Psoas muscle (tissue), 8 donors: ENCODE data around the gene JADE2. TPM values are rescaled to one million over a fixed set of nuclear protein-coding genes. Genes with fewer than 3 reads are reported as not detected.
A peak's percentile ranks its signal among the peaks of the same experiment; 100 is the strongest.

Experiments used
- ATAC-seq, 4 donors: fragments of 200-7000 bp; cut with Tn5 transposase; one replicate each; pipeline ENCODE4 v1.9.1; 2020; ENCODE audit warnings: moderate library complexity in 3 of 4, mild to moderate bottlenecking in 2 of 4
- DNase-seq, 2 donors: peaks; one replicate each; pipeline ENCODE4 v3.0.0-alpha.2; 2020
- H3K27ac ChIP-seq: fragments of 200-600 bp; one replicate; pipeline ENCODE4 v1.8.0; 2022
- H3K27me3 ChIP-seq, 3 donors: fragments of 200-600 bp in 1 of 3; one replicate each; pipeline versions ENCODE4 v1.6.1 to v1.8.0; 2013 to 2022; ENCODE audit warnings: low read length in 2 of 3, mild to moderate bottlenecking in 2 of 3, moderate library complexity in 1 of 3; ENCODE audit not compliant: insufficient read depth in 3 of 3
- H3K36me3 ChIP-seq, 2 donors: fragments of 200-600 bp in 1 of 2; one replicate each; pipeline versions ENCODE4 v1.6.1 to v1.8.0; 2013 to 2022; ENCODE audit warnings: low read depth in 1 of 2, mild to moderate bottlenecking in 1 of 2, moderate library complexity in 1 of 2; ENCODE audit not compliant: insufficient read depth in 1 of 2
- H3K4me1 ChIP-seq: fragments of 200-600 bp; one replicate; pipeline ENCODE4 v1.8.0; 2022
- H3K4me3 ChIP-seq: fragments of 200-600 bp; one replicate; pipeline ENCODE4 v1.8.0; 2022; ENCODE audit warnings: mild to moderate bottlenecking
- H3K9me3 ChIP-seq: fragments of 200-600 bp; one replicate; pipeline ENCODE4 v1.8.0; 2022
- CTCF ChIP-seq: fragments of 200-600 bp; IDR thresholded peaks from one replicate; pipeline ENCODE4 v1.8.0; 2022; ENCODE audit warnings: antibody characterized with exemption
- WGBS, 3 donors: extraction: QIAGEN DNeasy Blood & Tissue Kit; methylation state at CpG; one replicate each; pipeline versions ENCODE4 v1.1.6 to v1.1.7; 2013; 5-methylcytosine and 5-hydroxymethylcytosine counted together
- intact Hi-C, 2 donors: fragments of 100-400 bp; cut with DNase I; formaldehyde crosslinking; loops; one replicate each; pipeline versions ENCODE4 v1.11.0 to v1.14.2; 2022
- polyA plus RNA-seq, 3 donors: library from polyadenylated mRNA; stranded (reverse); fragments of 200-250 nt; gene quantifications; one replicate each; pipeline ENCODE4 v1.2.3, GENCODE V29; 2013
- total RNA-seq, 4 donors: library from RNA; stranded (reverse); fragmentation: NEBNext Ultra II Directional in 2 of 4; extraction: Animal tissue kit (Norgen Biotek cat#: 25700) in 2 of 4; gene quantifications; one replicate each; pipeline versions ENCODE4 v1.2.1 to v1.2.4, GENCODE V29; 2021 to 2023
- donor health status: healthy with polysubstance abuse.
- donor health status: DM: no; HTN: no; CAD: no; lungs with moderate emphysema.
- donor health status: Bipolar disorder and iron deficiency.
- donor health status: healthy.
- donor health status: DM: yes; HTN: yes; CAD: no.
- donor health status: DM: no; HTN: no; CAD: no.
- donor health status: DM: no; HTN: no; CAD: no.
- donor health status: DM: yes; HTN: yes; CAD: no.

JADE2 gene
- total and polyA plus RNA-seq, 7 donors = 5.0 to 15.1 (median 10.1) TPM

- peaks cover 61% of the 10 kb centered on the region for H3K4me1 ChIP-seq
- ATAC-seq (no peak), DNase-seq (no peak)
- TF ChIP-seq CTCF = no peak
- 88 to 89% (median 88%) methylated on average over 6 of the region's 6 CpGs for WGBS, 3 donors
- no peak overlapping the region for H3K4me3 ChIP-seq
- no peaks in the 10 kb centered on the region for H3K36me3 ChIP-seq
- no peak overlapping the region for H3K27ac ChIP-seq
- H3K27me3 ChIP-seq = no peaks in the 10 kb centered on the region
- intact Hi-C loops = loop anchor here in 1 of 2 donors (5.0 kb wide), 1 partner anchor 40 kb away; no protein-coding TSS in a partner anchor
- no peaks in the 10 kb centered on the region for H3K9me3 ChIP-seq
Measured at GRCh38 chr5:134507452-134507851, 18.0 kb upstream of the JADE2 start.

- Histone ChIP-seq H3K27ac (peak overlapping the region; percentile 64), H3K27me3 (no peaks in the 10 kb centered on the region), H3K9me3 (no peaks in the 10 kb centered on the region), H3K4me3 (no peak overlapping the region), H3K36me3 (no peaks in the 10 kb centered on the region), H3K4me1 (peaks cover 60% of the 10 kb centered on the region)
- intact Hi-C loops = loop anchor here in 1 of 2 donors (5.0 kb wide), 1 partner anchor 41 kb away; no protein-coding TSS in a partner anchor
- TF ChIP-seq CTCF = no peak
- DNase-seq (no peak), ATAC-seq (no peak)
- 77 to 93% (median 91%) methylated on average over 8 of the region's 8 CpGs for WGBS, 3 donors
Measured at GRCh38 chr5:134508521-134509195, 16.8 kb upstream of the JADE2 start.

GRCh38 chr5:134509308-134510040 lies 16.0 kb upstream of the JADE2 start:
- Histone ChIP-seq H3K27me3 (no peaks in the 10 kb centered on the region), H3K4me3 (no peak overlapping the region), H3K27ac (peak overlapping the region; percentile 64), H3K36me3 (no peaks in the 10 kb centered on the region), H3K4me1 (peaks cover 52% of the 10 kb centered on the region), H3K9me3 (no peaks in the 10 kb centered on the region)
- WGBS, 3 donors = 87 to 91% (median 89%) methylated on average over 13 of the region's 13 CpGs
- DNase-seq (peak; percentile 64 to 77), ATAC-seq (peak; percentile 33 to 65 (median 61))
- intact Hi-C loops = loop anchor here in 1 of 2 donors (5.0 kb wide), 2 partner anchors 42 to 72 kb away; no protein-coding TSS in a partner anchor
- TF ChIP-seq CTCF = no peak

- intact Hi-C loops = loop anchor here in 1 of 2 donors (5.0 kb wide), 1 partner anchor 74 kb away; no protein-coding TSS in a partner anchor
Measured at GRCh38 chr5:134510970-134511795, 14.3 kb upstream of the JADE2 start.

More at GRCh38 chr5:134510970-134511795, 14.3 kb upstream of the JADE2 start:
- Histone ChIP-seq H3K27ac (peak overlapping the region; percentile 76), H3K9me3 (no peaks in the 10 kb centered on the region), H3K36me3 (no peaks in the 10 kb centered on the region), H3K4me1 (peaks cover 50% of the 10 kb centered on the region), H3K4me3 (no peak overlapping the region), H3K27me3 (no peaks in the 10 kb centered on the region)
- no peak for TF ChIP-seq CTCF
- WGBS, 3 donors = 37 to 65% (median 44%) methylated on average over 9 of the region's 9 CpGs
- DNase-seq = no peak
- peak in 2 of 4 donors; percentile 1 to 5 for ATAC-seq
